GM23338 (cell line): ENCODE measurements around the gene STYK1. TPM values are rescaled to one million over a fixed set of nuclear protein-coding genes. Genes with fewer than 3 reads are reported as not detected.
A peak's percentile ranks its signal among the peaks of the same experiment; 100 is the strongest.

Experiments used
- ATAC-seq: fragments of 200-7000 bp; cut with Tn5 transposase; 3 replicates; pipeline ENCODE4 v1.9.1; 2020
- DNase-seq: peaks from one replicate; pipeline ENCODE4 v3.0.0-alpha.2; 2015; ENCODE audit warnings: low spot score
- H2AFZ ChIP-seq: fragments of 200-600 bp; sonication (generic); 2 replicates; pipeline ENCODE4 v1.8.0; 2016; ENCODE audit warnings: antibody characterized with exemption, mild to moderate bottlenecking, moderate library complexity
- H3F3A ChIP-seq: fragments of 200-600 bp; sonication (generic); replicated peaks from 2 replicates; pipeline ENCODE4 v1.8.0; 2017; ENCODE audit warnings: antibody characterized with exemption, mixed run types, low read depth
- H3K27ac ChIP-seq: fragments of 200-600 bp; sonication (generic); 2 replicates; pipeline ENCODE4 v1.6.1; 2016; ENCODE audit warnings: low read depth
- H3K27me3 ChIP-seq: fragments of 200-600 bp; sonication (generic); 2 replicates; pipeline ENCODE4 v1.8.0; 2016; ENCODE audit warnings: mild to moderate bottlenecking, mixed run types, moderate library complexity; ENCODE audit not compliant: insufficient read depth
- H3K36me3 ChIP-seq: fragments of 200-600 bp; sonication (generic); 2 replicates; pipeline ENCODE4 v1.8.0; 2016; ENCODE audit warnings: mild to moderate bottlenecking; ENCODE audit not compliant: insufficient read depth
- H3K4me1 ChIP-seq: fragments of 200-600 bp; sonication (generic); 2 replicates; pipeline ENCODE4 v1.8.0; 2016; ENCODE audit warnings: mild to moderate bottlenecking, moderate library complexity; ENCODE audit not compliant: insufficient read depth
- H3K4me2 ChIP-seq: fragments of 200-600 bp; sonication (generic); 2 replicates; pipeline ENCODE4 v1.7.1; 2017; ENCODE audit warnings: mixed run types
- H3K4me3 ChIP-seq: fragments of 200-600 bp; sonication (generic); 2 replicates; pipeline ENCODE4 v1.6.1; 2016; ENCODE audit warnings: mixed run types
- H3K79me2 ChIP-seq: fragments of 200-600 bp; sonication (generic); replicated peaks from 2 replicates; pipeline ENCODE4 v1.8.0; 2017; ENCODE audit warnings: mild to moderate bottlenecking; ENCODE audit not compliant: insufficient read depth
- H3K9me2 ChIP-seq: fragments of 200-600 bp; sonication (generic); 2 replicates; pipeline ENCODE4 v1.8.0; 2017; ENCODE audit not compliant: insufficient read depth
- H4K20me1 ChIP-seq: fragments of 200-600 bp; sonication (generic); replicated peaks from 2 replicates; pipeline ENCODE4 v1.8.0; 2017; ENCODE audit warnings: mild to moderate bottlenecking; ENCODE audit not compliant: insufficient read depth
- H3K27ac Mint-ChIP-seq: 2 replicates; pipeline ENCODE4 v1.8.0; 2020; ENCODE audit warnings: inconsistent platforms, mild to moderate bottlenecking, moderate library complexity, mixed read lengths
- H3K27me3 Mint-ChIP-seq: 3 replicates; pipeline ENCODE4 v1.8.0; 2022; ENCODE audit warnings: low read depth, mild to moderate bottlenecking, moderate library complexity, mixed read lengths, inconsistent platforms; ENCODE audit not compliant: insufficient read depth, poor library complexity
- H3K36me3 Mint-ChIP-seq: 3 replicates; pipeline ENCODE4 v1.8.0; 2021; ENCODE audit warnings: low read depth, mild to moderate bottlenecking, inconsistent platforms, moderate library complexity, mixed read lengths
- H3K4me1 Mint-ChIP-seq: 3 replicates; pipeline ENCODE4 v1.8.0; 2020; ENCODE audit warnings: mild to moderate bottlenecking, inconsistent platforms, mixed read lengths
- H3K4me3 Mint-ChIP-seq: 3 replicates; pipeline ENCODE4 v1.8.0; 2021; ENCODE audit warnings: moderate library complexity, mild to moderate bottlenecking, inconsistent platforms, mixed read lengths
- H3K9me3 Mint-ChIP-seq: 3 replicates; pipeline ENCODE4 v1.8.0; 2020; ENCODE audit warnings: moderate library complexity, mild to moderate bottlenecking, inconsistent platforms, mixed read lengths
- EZH2 ChIP-seq: fragments of 200-600 bp; sonication (generic); IDR thresholded peaks from one replicate; pipeline ENCODE4 v1.8.0; 2017; ENCODE audit warnings: antibody characterized with exemption, mild to moderate bottlenecking, low read depth; ENCODE audit not compliant: unreplicated experiment
- EZH2phosphoT487 ChIP-seq: fragments of 200-600 bp; sonication (generic); IDR thresholded peaks from one replicate; pipeline ENCODE4 v1.8.1; 2018; ENCODE audit warnings: antibody characterized with exemption; ENCODE audit not compliant: unreplicated experiment
- JUNB ChIP-seq: IDR thresholded peaks from one replicate; pipeline ENCODE4 v1.6.1; 2016; ENCODE audit warnings: antibody characterized with exemption; ENCODE audit not compliant: unreplicated experiment
- NANOG ChIP-seq: IDR thresholded peaks from 2 replicates; pipeline ENCODE4 v1.6.1; 2016; ENCODE audit warnings: antibody characterized with exemption, borderline replicate concordance
- POLR2AphosphoS5 ChIP-seq: IDR thresholded peaks from 2 replicates; pipeline ENCODE4 v1.6.1; 2016; ENCODE audit warnings: antibody characterized with exemption, low read depth
- STAT1 ChIP-seq: IDR thresholded peaks from one replicate; pipeline ENCODE4 v1.6.1; 2016; ENCODE audit warnings: antibody characterized with exemption; ENCODE audit not compliant: unreplicated experiment
- ZNF114 ChIP-seq: fragments of 250-450 bp; sonication (Bioruptor Pico); IDR thresholded peaks from 2 replicates; pipeline ENCODE4 v1.5.0; 2020; ENCODE audit warnings: mild to moderate bottlenecking, moderate library complexity
- ZNF331 ChIP-seq: fragments of 250-450 bp; sonication (Bioruptor Pico); IDR thresholded peaks from 2 replicates; pipeline ENCODE4 v1.5.0; 2020; ENCODE audit warnings: low read depth, mild to moderate bottlenecking, moderate library complexity
- ZNF462 ChIP-seq: fragments of 250-450 bp; sonication (Bioruptor Pico); IDR thresholded peaks from 2 replicates; pipeline ENCODE4 v1.5.0; 2020; ENCODE audit warnings: mild to moderate bottlenecking, moderate library complexity
- polyA plus RNA-seq: library from polyadenylated mRNA; unstranded; fragments of >200 nt; fragmentation: Nextera tagmentation; extraction: Ambion mirVana; gene quantifications from 2 replicates; pipeline ENCODE4 v1.2.1, GENCODE V29; 2016
- total RNA-seq: library from RNA; depleted of rRNA; stranded (reverse); fragments of >200 nt; shearing (Covaris generic); gene quantifications from 2 replicates; pipeline ENCODE4 v1.2.3, GENCODE V29; 2014
- TF ChIP-seq, protein P1 (sequence below): IDR thresholded peaks from 2 replicates; pipeline ENCODE4 v1.6.1; 2016; ENCODE audit warnings: antibody characterized with exemption
- TF ChIP-seq, protein P2 (sequence below), 2 experiments: fragments of 200-600 bp in 1 of 2; sonication (generic) in 1 of 2; conservative IDR thresholded peaks; 2 replicates each; pipeline versions ENCODE4 v1.5.1 to v1.6.1; 2016 to 2017; ENCODE audit warnings: antibody characterized with exemption in 2 of 2, low read depth in 2 of 2, mild to moderate bottlenecking in 2 of 2, moderate library complexity in 1 of 2

STYK1 gene
- total and polyA plus RNA-seq, 2 experiments from 2014 or later: 1.2 to 1.8 TPM

GRCh38 chr12:10716277-10716676, 42.4 kb upstream of the STYK1 start:
- Histone ChIP-seq H3K79me2 (peaks cover 80% of the 10 kb centered on the region), H3K27me3 (no peaks in the 10 kb centered on the region), H2AFZ (no peak overlapping the region), H3K4me1 (peaks cover 54% of the 10 kb centered on the region), H3K9me2 (no peaks in the 10 kb centered on the region), H4K20me1 (peaks cover 10% of the 10 kb centered on the region; the same call in 1 of the 2 replicates), H3K4me3 (no peak overlapping the region), H3K36me3 (peaks cover 44% of the 10 kb centered on the region), H3K27ac (0 out of 2 replicates have a peak overlapping the region, but pooled peaks have one; percentile 18), H3F3A (no peaks in the 10 kb centered on the region), H3K4me2 (no peak overlapping the region)
- ATAC-seq (no peak), DNase-seq (no peak)
- no peak overlapping the region for H3K4me3 Mint-ChIP-seq
- H3K36me3 Mint-ChIP-seq: peaks cover 67% of the 10 kb centered on the region
- peak overlapping the region; percentile 60; the same call in 1 of the 2 replicates for H3K27ac Mint-ChIP-seq
- no peaks in the 10 kb centered on the region for H3K9me3 Mint-ChIP-seq
- TF ChIP-seq STAT1 (no peak), ZNF114 (CRISPR knock-in tag) (no peak)
- peaks cover 2% of the 10 kb centered on the region for H3K27me3 Mint-ChIP-seq
- H3K4me1 Mint-ChIP-seq: peaks cover 46% of the 10 kb centered on the region

DNA sequence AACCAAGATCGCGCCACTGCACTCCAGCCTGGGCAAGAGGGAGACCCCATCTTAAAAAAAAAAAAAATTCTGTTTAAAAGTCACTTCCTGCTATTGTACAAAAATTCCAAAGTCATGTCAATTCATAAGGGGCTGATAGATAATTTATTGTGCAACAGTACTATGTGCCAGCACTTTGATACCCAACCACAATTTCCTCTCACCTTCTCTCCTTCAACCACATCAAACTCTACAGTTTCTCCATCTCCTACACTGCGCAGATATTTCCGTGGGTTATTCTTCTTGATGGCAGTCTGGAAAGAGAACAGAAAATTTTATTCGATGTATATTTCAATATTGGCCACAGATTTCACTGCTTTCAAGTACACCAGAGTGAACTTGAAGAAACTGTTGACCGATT, 41.6 kb upstream of the STYK1 start:
- H3K27ac ChIP-seq: no peak overlapping the region
- H3K27me3 Mint-ChIP-seq: no peaks in the 10 kb centered on the region
- peaks cover 50% of the 10 kb centered on the region for H3K36me3 ChIP-seq

More for the DNA sequence above, 41.6 kb upstream of the STYK1 start:
- Histone ChIP-seq H3K4me2 (no peak overlapping the region), H2AFZ (no peak overlapping the region), H3K79me2 (peaks cover 80% of the 10 kb centered on the region), H3K27me3 (no peaks in the 10 kb centered on the region), H4K20me1 (peaks cover 15% of the 10 kb centered on the region; the same call in 1 of the 2 replicates), H3K9me2 (no peaks in the 10 kb centered on the region), H3K4me1 (peaks cover 46% of the 10 kb centered on the region), H3K4me3 (no peak overlapping the region), H3F3A (no peaks in the 10 kb centered on the region)
- Mint-ChIP-seq H3K4me3 (no peak overlapping the region), H3K27ac (no peak overlapping the region), H3K4me1 (peaks cover 41% of the 10 kb centered on the region), H3K9me3 (no peaks in the 10 kb centered on the region), H3K36me3 (peaks cover 70% of the 10 kb centered on the region)
- ATAC-seq (no peak), DNase-seq (no peak)
- no peak for TF ChIP-seq JUNB
- TF ChIP-seq EZH2phosphoT487: no peak
- TF ChIP-seq NANOG: no peak
- no peak for TF ChIP-seq POLR2AphosphoS5
- TF ChIP-seq ZNF462 (CRISPR knock-in tag): no peak
- no peak for TF ChIP-seq EZH2
- TF ChIP-seq STAT1: no peak
- TF ChIP-seq ZNF331 (CRISPR knock-in tag): no peak
- TF ChIP-seq, protein P1, sequence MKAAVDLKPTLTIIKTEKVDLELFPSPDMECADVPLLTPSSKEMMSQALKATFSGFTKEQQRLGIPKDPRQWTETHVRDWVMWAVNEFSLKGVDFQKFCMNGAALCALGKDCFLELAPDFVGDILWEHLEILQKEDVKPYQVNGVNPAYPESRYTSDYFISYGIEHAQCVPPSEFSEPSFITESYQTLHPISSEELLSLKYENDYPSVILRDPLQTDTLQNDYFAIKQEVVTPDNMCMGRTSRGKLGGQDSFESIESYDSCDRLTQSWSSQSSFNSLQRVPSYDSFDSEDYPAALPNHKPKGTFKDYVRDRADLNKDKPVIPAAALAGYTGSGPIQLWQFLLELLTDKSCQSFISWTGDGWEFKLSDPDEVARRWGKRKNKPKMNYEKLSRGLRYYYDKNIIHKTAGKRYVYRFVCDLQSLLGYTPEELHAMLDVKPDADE: no peak
- TF ChIP-seq, protein P2, sequence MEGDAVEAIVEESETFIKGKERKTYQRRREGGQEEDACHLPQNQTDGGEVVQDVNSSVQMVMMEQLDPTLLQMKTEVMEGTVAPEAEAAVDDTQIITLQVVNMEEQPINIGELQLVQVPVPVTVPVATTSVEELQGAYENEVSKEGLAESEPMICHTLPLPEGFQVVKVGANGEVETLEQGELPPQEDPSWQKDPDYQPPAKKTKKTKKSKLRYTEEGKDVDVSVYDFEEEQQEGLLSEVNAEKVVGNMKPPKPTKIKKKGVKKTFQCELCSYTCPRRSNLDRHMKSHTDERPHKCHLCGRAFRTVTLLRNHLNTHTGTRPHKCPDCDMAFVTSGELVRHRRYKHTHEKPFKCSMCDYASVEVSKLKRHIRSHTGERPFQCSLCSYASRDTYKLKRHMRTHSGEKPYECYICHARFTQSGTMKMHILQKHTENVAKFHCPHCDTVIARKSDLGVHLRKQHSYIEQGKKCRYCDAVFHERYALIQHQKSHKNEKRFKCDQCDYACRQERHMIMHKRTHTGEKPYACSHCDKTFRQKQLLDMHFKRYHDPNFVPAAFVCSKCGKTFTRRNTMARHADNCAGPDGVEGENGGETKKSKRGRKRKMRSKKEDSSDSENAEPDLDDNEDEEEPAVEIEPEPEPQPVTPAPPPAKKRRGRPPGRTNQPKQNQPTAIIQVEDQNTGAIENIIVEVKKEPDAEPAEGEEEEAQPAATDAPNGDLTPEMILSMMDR (conservative IDR thresholded peaks at IDR 0.05; ENCODE audit: low read depth in 2 of 2): no peak
